HG03442 (cell line): ENCODE data around the gene ZNF750.
A peak's percentile ranks its signal among the peaks of the same experiment; 100 is the strongest.

Experiments
- ATAC-seq: cut with Tn5 transposase; IDR thresholded peaks from one replicate; pipeline ENCODE4 v1.9.1; 2021; ENCODE audit warnings: mild to moderate bottlenecking, moderate library complexity; ENCODE audit not compliant: unreplicated experiment

ZNF750 gene

GRCh38 chr17:82873521-82873920, 33.7 kb upstream of the ZNF750 start:
- ATAC-seq: no peak

- no peak for ATAC-seq
These were observed 33.0 kb upstream of the ZNF750 start for GRCh38 chr17:82872591-82873520.

- no peak for ATAC-seq
These were observed 32.1 kb upstream of the ZNF750 start for GRCh38 chr17:82871776-82872561.

- ATAC-seq: peak; percentile 63
These were observed 31.4 kb upstream of the ZNF750 start for GRCh38 chr17:82871056-82871775.

DNA sequence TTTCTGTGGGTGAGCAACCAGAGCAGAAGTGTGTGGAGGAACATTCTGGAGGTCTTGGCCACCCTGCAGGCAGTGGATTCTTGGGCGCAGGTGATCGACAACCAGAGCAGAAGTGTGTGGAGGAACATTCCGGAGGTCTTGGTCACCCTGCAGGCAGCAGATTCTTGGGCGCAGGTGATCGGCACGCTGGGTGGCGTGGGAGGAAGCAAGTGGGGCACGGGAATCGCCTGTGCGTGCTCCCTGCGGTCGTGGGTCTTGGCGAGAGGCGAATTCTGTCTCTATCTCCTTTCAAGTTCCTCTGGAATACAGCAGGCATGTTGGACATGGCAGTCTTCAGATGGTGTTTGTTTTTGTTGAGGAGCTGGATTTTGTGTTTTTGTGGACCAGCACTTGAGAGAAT, 30.7 kb upstream of the ZNF750 start:
- no peak for ATAC-seq

DNA sequence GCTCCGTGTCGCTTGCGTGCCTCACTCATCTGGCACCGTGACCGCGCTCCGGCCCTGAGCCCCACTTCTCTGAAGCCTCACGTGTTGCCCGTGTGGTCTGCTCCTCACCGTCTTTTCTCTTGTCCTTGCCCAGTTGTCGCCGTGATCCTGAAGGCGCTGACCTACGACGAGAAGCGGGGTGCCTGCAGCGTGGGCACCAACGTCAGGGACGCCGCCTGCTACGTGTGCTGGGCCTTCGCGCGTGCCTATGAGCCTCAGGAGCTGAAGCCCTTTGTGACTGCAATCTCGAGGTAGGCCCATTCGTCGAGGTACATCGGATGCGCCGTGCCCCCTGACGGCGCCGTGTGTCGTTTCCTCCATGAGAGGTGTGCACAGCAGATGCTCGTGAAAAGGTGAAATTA, 30.3 kb upstream of the ZNF750 start:
- ATAC-seq: no peak

DNA sequence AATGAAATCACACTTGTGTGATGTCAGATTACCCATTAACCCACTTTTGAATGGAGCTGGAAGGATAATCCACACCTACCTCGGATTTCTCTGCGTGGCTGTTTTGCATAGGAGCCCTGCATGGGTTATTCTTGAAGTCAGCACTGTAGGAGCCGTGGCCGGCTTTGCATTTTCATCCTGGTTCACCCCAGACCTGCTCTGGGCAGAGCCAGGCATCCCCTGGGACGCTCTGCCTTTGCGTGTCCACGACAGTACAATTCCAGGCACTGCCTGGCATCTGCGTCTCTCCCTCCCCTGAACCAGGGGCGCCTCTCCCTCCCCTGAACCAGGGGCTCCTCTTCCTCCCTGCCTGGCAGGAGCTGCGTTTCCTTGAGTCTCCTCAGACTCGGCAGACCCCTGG, 29.7 kb upstream of the ZNF750 start:
- ATAC-seq: no peak

DNA sequence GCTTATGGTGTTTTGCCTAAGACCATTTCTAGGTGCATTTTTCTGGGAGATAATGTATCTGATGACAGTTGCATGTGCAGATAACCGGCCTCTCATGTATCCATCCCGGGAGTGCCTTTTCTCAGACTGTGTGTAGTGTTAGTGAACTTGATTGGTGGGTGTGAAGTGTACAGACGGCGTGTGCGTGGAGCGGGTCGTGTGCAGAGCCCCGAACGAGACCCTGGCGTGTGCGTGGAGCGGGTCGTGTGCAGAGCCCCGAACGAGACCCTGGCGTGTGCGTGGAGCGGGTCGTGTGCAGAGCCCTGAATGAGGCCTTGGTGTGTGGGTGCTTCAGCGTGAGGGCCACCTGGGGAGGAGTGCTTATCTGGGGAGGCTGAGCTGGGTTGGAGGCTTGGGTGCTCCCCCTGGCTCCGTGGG, 28.9 kb upstream of the ZNF750 start:
- no peak for ATAC-seq

GRCh38 chr17:82867763-82868325, 28.0 kb upstream of the ZNF750 start:
- ATAC-seq: no peak

GRCh38 chr17:82866590-82867191, 26.9 kb upstream of the ZNF750 start:
- no peak for ATAC-seq

- no peak for ATAC-seq
These were observed 26.1 kb upstream of the ZNF750 start for GRCh38 chr17:82865774-82866395.

DNA sequence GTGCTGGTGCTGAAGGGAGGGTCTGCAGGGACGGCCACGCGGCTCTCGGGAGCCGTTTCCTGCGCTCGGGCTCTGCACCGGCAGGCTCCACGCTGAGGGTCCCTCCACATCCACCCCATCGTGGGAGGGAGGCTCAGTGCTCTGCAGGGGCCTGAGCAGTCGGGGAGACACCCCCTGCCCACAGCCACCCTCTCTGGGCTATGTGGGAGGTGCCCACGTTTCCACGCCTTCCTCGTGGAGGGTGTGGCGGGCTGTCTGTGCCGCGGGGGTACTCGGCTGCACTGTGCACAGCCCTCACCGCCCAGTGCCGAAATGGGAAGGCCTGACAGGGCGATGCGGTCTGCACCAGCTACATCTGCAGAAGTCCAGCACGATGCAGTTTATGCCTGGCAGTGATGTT, 25.5 kb upstream of the ZNF750 start:
- no peak for ATAC-seq

GRCh38 chr17:82864713-82865248, 25.0 kb upstream of the ZNF750 start:
- ATAC-seq: no peak

GRCh38 chr17:82863941-82864712, 24.3 kb upstream of the ZNF750 start:
- ATAC-seq: peak; percentile 63

DNA sequence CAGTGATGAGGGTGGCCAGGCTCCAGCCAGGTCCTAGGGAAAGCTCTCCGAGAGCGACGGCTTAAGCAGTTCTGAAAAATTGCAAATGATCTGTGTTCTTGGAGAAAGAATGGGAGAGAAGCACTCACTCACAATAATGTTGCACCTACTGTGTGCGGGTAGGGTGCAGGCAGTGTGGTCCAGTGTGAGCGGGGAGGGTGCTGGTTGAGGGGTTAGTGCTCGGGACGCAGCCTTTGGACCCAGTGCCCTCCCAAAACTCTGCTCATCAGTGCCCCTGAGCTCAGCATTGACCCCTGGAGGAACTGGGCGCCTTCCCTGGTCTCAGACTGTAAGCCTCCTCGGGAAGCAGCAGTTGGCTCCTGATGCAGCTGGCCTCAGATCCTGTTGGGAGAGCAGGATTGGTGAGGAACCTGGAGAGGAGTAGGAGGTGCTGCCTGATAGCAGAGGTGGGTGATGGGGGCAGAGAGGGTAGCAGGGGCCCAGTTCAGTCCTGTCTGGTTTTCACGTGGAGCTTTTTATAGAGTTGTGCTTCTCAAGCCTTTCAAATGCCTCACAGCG, 23.6 kb upstream of the ZNF750 start:
- no peak for ATAC-seq

DNA sequence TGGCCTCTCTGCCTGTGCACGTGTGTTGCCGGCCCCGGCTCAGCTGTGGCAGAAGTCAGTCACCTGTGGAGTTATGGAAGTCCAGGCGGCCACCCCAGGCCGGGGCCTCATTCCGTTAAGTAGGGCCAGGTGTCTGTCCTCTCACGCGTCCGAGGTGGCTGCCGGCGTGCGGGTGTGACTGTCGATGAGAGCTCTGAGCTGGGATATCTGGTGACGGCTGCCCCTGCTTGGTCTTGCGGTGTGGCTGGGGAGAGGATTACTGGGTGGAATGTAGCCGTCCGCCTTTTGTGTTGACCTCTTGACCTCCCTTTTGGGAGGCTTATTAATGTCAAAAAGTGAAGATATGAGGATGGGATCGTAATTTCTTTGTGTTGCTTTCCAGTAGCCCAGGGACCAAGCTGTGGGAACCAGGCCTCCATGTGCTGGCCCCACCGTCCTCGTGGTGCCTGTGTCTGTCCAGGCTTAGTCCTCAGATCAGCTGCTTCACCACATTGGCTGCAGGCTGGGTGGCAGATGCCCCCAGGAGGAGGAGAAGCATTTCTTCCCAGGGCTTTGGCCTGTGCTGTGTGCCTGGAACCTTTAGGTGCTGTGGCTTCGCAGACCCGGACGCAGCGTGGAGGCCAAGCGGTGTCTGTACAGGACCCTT, 23.0 kb upstream of the ZNF750 start:
- ATAC-seq: no peak

GRCh38 chr17:82862191-82862590, 22.4 kb upstream of the ZNF750 start:
- no peak for ATAC-seq

DNA sequence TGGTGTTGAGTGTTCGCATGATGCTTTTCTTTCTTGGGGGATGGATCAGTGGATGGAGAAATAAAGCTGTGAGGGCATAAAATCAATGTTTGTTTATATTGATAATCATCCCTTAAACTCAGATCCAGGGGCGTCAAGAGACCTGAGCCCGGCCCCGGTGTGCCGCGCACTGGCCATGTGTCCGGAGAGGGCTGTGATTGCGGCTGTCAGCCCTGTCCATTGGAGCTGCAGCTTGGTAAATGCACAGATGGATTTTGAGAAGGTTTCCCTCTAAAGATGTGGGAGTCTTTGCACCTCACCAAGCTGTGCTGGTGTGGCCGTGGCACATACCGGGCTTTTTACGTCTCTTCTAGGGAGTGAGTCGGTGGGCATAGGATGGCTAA, 21.6 kb upstream of the ZNF750 start:
- no peak for ATAC-seq
